Mesothelial cell of epicardium (in vitro differentiated cells): ENCODE data around the gene WWOX. TPM values are rescaled to one million over a fixed set of nuclear protein-coding genes. Genes with fewer than 3 reads are reported as not detected.

Source experiments
- DNase-seq, 2 experiments: peaks; one replicate each; pipeline ENCODE4 v3.0.0; 2021; ENCODE audit warnings: low spot score in 2 of 2; ENCODE audit not compliant: unreplicated experiment in 2 of 2
- H3K27ac Mint-ChIP-seq: 2 replicates; pipeline ENCODE4 v1.8.0; 2021; ENCODE audit warnings: mixed read lengths
- H3K27me3 Mint-ChIP-seq: 2 replicates; pipeline ENCODE4 v1.8.0; 2021; ENCODE audit warnings: low read depth, mixed read lengths
- H3K36me3 Mint-ChIP-seq: 2 replicates; pipeline ENCODE4 v1.8.0; 2021; ENCODE audit warnings: mixed read lengths
- H3K4me1 Mint-ChIP-seq: 2 replicates; pipeline ENCODE4 v1.8.0; 2021; ENCODE audit warnings: mixed read lengths
- H3K4me3 Mint-ChIP-seq: 2 replicates; pipeline ENCODE4 v1.8.0; 2021; ENCODE audit warnings: mild to moderate bottlenecking, moderate library complexity, mixed read lengths
- H3K9me3 Mint-ChIP-seq: 2 replicates; pipeline ENCODE4 v1.8.0; 2021; ENCODE audit warnings: mixed read lengths
- CTCF ChIP-seq: fragments of 200-600 bp; sonication (generic); IDR thresholded peaks from one replicate; pipeline ENCODE4 v1.5.0; 2021; ENCODE audit warnings: antibody characterized with exemption; ENCODE audit not compliant: unreplicated experiment
- total RNA-seq: library from RNA; stranded (reverse); gene quantifications from 3 replicates; pipeline ENCODE4 v1.2.1, GENCODE V29; 2021

WWOX gene
- total RNA-seq, 1 donor from 2014 or later: 29.7 TPM

GRCh38 chr16:78105517-78105916 lies 6.1 kb downstream of the WWOX start:
- Mint-ChIP-seq H3K4me1 (peaks cover 1% of the 10 kb centered on the region), H3K4me3 (no peak overlapping the region), H3K9me3 (no peaks in the 10 kb centered on the region), H3K27ac (no peak overlapping the region), H3K27me3 (no peaks in the 10 kb centered on the region), H3K36me3 (peaks cover 6% of the 10 kb centered on the region)
- no peak for TF ChIP-seq CTCF
- no peak for DNase-seq

- Mint-ChIP-seq H3K27ac (no peak overlapping the region), H3K9me3 (no peaks in the 10 kb centered on the region), H3K4me3 (no peak overlapping the region), H3K4me1 (no peaks in the 10 kb centered on the region), H3K36me3 (peaks cover 6% of the 10 kb centered on the region), H3K27me3 (no peaks in the 10 kb centered on the region)
- no peak for TF ChIP-seq CTCF
- no peak for DNase-seq
Measured at GRCh38 chr16:78106686-78107085, 7.2 kb downstream of the WWOX start.

GRCh38 chr16:78108451-78108850 lies 9.0 kb downstream of the WWOX start:
- Mint-ChIP-seq H3K27me3 (no peaks in the 10 kb centered on the region), H3K4me1 (no peaks in the 10 kb centered on the region)

GRCh38 chr16:78113258-78113657 lies 13.8 kb downstream of the WWOX start:
- Mint-ChIP-seq H3K4me3 (no peak overlapping the region), H3K27me3 (no peaks in the 10 kb centered on the region), H3K36me3 (peaks cover 25% of the 10 kb centered on the region), H3K9me3 (no peaks in the 10 kb centered on the region), H3K4me1 (no peaks in the 10 kb centered on the region), H3K27ac (no peak overlapping the region)
- DNase-seq: no peak
- TF ChIP-seq CTCF: no peak

More at GRCh38 chr16:78108451-78108850, 9.0 kb downstream of the WWOX start:
- Mint-ChIP-seq H3K9me3 (no peaks in the 10 kb centered on the region), H3K36me3 (peaks cover 13% of the 10 kb centered on the region), H3K27ac (no peak overlapping the region), H3K4me3 (no peak overlapping the region)
- TF ChIP-seq CTCF: no peak
- no peak for DNase-seq

GRCh38 chr16:78115659-78116058 lies 16.2 kb downstream of the WWOX start:
- Mint-ChIP-seq H3K4me3 (no peak overlapping the region), H3K9me3 (no peaks in the 10 kb centered on the region), H3K27ac (no peak overlapping the region), H3K4me1 (no peaks in the 10 kb centered on the region), H3K36me3 (peaks cover 25% of the 10 kb centered on the region), H3K27me3 (no peaks in the 10 kb centered on the region)
- no peak for TF ChIP-seq CTCF
- DNase-seq: no peak

GRCh38 chr16:78116946-78117345 lies 17.5 kb downstream of the WWOX start:
- H3K4me3 Mint-ChIP-seq: no peak overlapping the region
- no peaks in the 10 kb centered on the region for H3K27me3 Mint-ChIP-seq
- peaks cover 25% of the 10 kb centered on the region for H3K36me3 Mint-ChIP-seq
- no peaks in the 10 kb centered on the region for H3K9me3 Mint-ChIP-seq
- TF ChIP-seq CTCF: no peak
- no peaks in the 10 kb centered on the region for H3K4me1 Mint-ChIP-seq
- H3K27ac Mint-ChIP-seq: no peak overlapping the region
- DNase-seq: no peak
